GM12865 (cell line): ENCODE data around the gene GPRIN1.
A peak's percentile ranks its signal among the peaks of the same experiment; 100 is the strongest.

Experiments used
- DNase-seq: peaks from one replicate; pipeline ENCODE4 v3.0.0; 2010; ENCODE audit warnings: low read depth
- H3K4me3 ChIP-seq: 2 replicates; pipeline ENCODE4 v1.5.1; 2011; ENCODE audit warnings: mild to moderate bottlenecking, low read depth, low read length, control low read depth
- CTCF ChIP-seq: IDR thresholded peaks from 2 replicates; pipeline ENCODE4 v1.5.1; 2011; ENCODE audit warnings: low read length, control low read depth, low read depth, inconsistent platforms; ENCODE audit not compliant: insufficient read depth; ENCODE audit errors: missing control alignments

Gene GPRIN1

GRCh38 chr5:176616511-176616910 is 6.6 kb upstream of the GPRIN1 start:
- H3K4me3 ChIP-seq = no peak overlapping the region
- no peak for DNase-seq
- no peak for TF ChIP-seq CTCF

GRCh38 chr5:176614805-176615478 is 5.0 kb upstream of the GPRIN1 start:
- H3K4me3 ChIP-seq = no peak overlapping the region
- no peak for TF ChIP-seq CTCF
- DNase-seq = no peak

- TF ChIP-seq CTCF = no peak
- no peak overlapping the region for H3K4me3 ChIP-seq
- DNase-seq = no peak
Observed at GRCh38 chr5:176612855-176613254, 2.9 kb upstream of the GPRIN1 start.

GRCh38 chr5:176612008-176612407 is 2.1 kb upstream of the GPRIN1 start:
- TF ChIP-seq CTCF = no peak
- no peak for DNase-seq
- no peak overlapping the region for H3K4me3 ChIP-seq

GRCh38 chr5:176611435-176611834 is 1.5 kb upstream of the GPRIN1 start:
- TF ChIP-seq CTCF = no peak
- DNase-seq = peak; percentile 50
- no peak overlapping the region for H3K4me3 ChIP-seq

- TF ChIP-seq CTCF = no peak
- H3K4me3 ChIP-seq = peak overlapping the region; percentile 91
- no peak for DNase-seq
Observed at GRCh38 chr5:176610435-176610773, 448 bp upstream of the GPRIN1 start.

- no peak for TF ChIP-seq CTCF
Observed at GRCh38 chr5:176608937-176609723, 826 bp downstream of the GPRIN1 start.

More at GRCh38 chr5:176608937-176609723, 826 bp downstream of the GPRIN1 start:
- peak; percentile 55 for DNase-seq
- peak overlapping the region; percentile 58 for H3K4me3 ChIP-seq
